SK-N-MC (cell line): ENCODE results near the gene IFI30.

Experiments used
- EZH2 ChIP-seq: fragments of 200-600 bp; sonication (generic); IDR thresholded peaks from one replicate; pipeline ENCODE4 v1.6.1; 2017; ENCODE audit warnings: antibody characterized with exemption
- POLR2AphosphoS5 ChIP-seq: IDR thresholded peaks from 2 replicates; pipeline ENCODE4 v1.6.1; 2012; ENCODE audit warnings: mild to moderate bottlenecking, low read depth, low read length, borderline replicate concordance

GRCh38 chr19:18164072-18164471 is 9.5 kb upstream of the IFI30 start:
- TF ChIP-seq POLR2AphosphoS5 (no peak), EZH2 (no peak)
